HG02798 (cell line): Measurements from ENCODE around the gene LHPP.
"Not testable (repeated sequence)": the region's sequence is repeated elsewhere in the genome, so short reads cannot be mapped to it uniquely, and the experiment has no call there.

Experiments
- ATAC-seq: cut with Tn5 transposase; IDR thresholded peaks from one replicate; pipeline ENCODE4 v1.9.1; 2021; ENCODE audit warnings: mild to moderate bottlenecking; ENCODE audit not compliant: unreplicated experiment, poor library complexity

The LHPP gene

GRCh38 chr10:124587811-124588211 is 126.2 kb downstream of the LHPP start:
- no peak for ATAC-seq

DNA sequence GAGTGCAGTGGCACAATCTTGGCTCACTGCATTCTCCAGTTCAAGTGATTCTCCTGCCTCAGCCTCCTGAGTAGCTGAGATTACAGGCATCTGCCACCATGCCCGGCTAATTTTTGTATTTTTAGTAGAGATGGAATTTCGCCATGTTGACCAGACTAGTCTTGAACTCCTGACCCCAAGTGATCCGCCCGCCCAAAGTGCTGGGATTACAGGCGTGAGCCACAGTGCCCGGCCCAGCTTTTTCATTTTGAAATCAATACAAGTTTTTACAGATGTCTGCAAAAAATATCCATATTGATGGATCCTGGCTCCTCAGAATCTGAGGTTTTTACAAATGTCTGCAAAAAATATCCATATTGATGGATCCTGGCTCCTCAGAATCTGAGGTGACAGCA is 126.7 kb downstream of the LHPP start:
- ATAC-seq = not testable (repeated sequence)

- ATAC-seq = no peak
These were observed 127.3 kb downstream of the LHPP start for GRCh38 chr10:124588736-124589490.

DNA sequence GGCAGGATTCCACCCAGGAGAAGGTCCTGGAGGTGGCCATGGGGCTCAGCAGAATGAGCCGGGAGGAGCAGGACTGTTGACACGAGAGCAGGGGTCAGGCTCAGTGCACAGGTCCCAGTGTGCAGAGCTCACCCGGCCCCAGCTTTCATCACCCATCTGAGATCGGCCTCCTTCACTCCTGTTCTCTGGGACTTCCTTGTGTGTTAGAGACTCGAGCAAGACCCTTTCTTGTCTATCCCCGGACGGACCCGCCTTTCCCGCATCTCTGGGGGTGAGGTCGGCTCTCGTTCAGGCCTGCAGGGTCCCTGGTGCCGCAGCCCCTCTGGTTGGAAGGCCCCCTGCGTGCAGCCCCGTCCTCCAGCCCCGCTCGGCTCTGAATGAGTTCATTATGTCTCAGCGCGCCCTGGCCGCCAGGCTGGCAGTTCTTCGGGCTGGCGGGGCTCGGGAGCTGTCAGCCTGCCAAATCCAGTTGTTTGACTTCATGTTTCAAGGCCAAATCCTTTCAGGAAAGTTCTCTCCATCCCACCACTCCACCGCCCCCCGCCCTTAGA is 127.9 kb downstream of the LHPP start:
- ATAC-seq = no peak

DNA sequence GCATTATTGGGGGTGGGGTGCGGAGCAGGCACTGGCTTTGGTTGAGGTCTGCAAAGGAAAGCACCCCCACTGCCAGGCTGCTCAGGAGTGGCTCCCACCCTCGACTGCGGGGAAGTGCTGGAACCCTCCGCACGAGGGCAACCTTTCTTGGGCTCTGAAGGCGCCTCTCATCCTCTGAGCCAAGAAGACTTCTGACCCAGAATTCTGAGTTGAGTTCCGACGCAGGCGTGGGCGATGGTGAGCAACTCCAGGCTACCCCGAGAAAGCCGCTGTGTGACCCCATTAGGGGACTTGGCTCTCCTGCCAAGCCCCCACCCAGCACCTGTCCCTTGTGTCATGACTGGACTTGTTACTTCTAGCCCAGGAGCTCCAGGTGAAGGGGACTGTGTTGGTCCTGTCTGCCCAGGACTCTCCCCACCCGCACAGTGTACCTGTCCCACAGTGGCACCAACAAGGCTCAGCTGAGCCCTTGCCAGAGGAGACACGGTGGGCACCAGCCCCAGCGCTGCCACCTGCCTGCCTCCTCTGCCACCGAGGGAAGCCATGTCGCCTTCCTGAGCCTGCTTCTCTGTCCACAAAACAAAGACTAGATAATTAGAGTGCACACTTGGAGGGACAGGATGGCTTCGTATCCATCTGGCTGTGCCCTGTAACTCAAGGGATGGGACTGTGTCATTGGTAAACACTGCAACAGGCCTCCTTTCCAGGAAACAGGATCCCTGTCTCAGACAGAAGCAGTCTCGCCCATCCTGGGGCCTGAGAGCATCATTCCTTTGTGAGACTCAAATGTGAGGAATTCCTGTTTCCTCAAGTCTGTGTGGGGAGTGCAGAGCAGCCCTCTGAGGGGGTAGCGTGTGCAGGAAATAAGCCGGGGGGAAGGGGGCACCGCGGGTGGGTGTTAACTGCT is 128.8 kb downstream of the LHPP start:
- no peak for ATAC-seq

GRCh38 chr10:124591123-124591495 is 129.5 kb downstream of the LHPP start:
- ATAC-seq = no peak

GRCh38 chr10:124592101-124592500 is 130.5 kb downstream of the LHPP start:
- ATAC-seq = no peak

GRCh38 chr10:124592736-124593430 is 131.3 kb downstream of the LHPP start:
- no peak for ATAC-seq

DNA sequence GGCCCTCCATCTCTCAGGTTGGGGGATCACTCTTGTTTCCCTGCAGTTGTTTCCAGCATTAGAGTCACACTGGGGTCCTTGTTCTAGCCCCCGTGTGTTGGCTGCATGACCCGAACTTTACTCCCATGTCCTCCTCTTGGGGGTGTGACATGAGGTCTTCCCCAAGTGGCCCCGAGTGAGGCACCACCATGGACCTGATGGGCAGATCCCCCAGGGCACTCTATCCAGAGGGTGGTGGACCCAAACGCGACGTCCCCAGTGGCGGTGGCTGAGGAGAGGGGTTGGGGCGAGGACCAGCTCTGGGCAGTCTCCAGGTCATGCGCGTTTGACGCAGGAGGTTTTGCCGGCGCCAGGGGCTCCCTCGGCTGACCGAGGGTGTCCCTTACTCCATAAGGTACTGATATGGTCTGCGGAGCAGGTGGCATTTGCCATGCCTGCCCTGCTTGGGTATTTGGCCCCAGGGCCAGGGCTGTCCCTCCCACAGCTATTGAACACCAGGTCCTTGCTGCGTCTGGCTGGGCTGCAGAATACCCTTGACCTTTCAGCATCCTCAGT is 131.9 kb downstream of the LHPP start:
- no peak for ATAC-seq

GRCh38 chr10:124594240-124594639 is 132.6 kb downstream of the LHPP start:
- no peak for ATAC-seq

DNA sequence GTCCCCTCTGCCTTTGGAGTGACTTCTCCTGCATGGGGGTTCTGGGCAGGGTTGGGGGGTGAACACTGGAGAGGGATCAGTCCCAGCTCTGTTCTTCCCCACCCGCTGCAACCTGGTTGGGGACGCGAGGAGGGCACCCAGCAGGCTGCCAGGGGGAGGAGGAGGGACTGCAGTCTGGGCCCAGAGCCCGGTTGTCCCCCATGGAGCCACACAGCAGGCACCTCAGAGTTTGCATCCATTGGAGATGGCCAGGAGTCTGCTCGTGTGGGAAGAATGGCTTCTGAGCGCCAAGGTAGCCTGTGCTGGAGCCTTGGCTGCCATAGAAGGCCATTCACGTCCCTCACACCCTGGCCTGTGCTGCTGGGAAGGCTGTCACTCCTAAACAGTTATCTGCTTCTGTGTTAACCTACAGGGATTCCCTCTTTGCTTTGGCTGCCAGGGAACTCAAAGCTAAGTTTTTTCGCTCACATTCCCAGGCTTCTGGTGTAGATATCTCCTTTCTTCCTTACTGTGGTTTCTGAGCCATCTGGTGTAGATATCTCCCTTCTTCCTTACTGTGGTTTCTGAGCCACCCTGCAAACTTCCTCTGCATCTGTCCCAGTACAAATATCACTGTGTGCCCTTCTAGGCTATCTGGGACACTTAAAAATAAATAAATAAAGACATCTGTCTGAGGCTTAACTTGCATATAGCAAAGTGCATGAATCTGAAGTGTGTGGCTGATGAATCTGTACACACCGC is 133.7 kb downstream of the LHPP start:
- no peak for ATAC-seq

- no peak for ATAC-seq
These were observed 134.6 kb downstream of the LHPP start for GRCh38 chr10:124596116-124596785.

- ATAC-seq = no peak
These were observed 135.6 kb downstream of the LHPP start for GRCh38 chr10:124596962-124597845.

DNA sequence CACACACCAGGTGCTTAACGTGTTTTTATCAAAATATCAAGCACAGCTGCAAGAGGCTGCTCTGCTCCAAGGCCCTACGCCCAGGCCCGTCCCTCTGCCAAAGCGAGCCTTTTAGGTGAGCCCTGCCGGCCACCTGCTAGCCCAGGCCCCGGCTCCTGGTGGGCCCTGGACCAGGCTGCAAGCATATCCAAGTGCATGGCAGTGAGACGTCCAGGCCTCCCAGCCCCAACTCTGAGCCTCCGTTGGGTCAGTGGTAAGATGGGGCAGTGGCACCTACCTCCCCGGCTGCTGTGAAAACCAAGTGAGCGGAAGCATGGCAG is 136.2 kb downstream of the LHPP start:
- ATAC-seq = no peak

DNA sequence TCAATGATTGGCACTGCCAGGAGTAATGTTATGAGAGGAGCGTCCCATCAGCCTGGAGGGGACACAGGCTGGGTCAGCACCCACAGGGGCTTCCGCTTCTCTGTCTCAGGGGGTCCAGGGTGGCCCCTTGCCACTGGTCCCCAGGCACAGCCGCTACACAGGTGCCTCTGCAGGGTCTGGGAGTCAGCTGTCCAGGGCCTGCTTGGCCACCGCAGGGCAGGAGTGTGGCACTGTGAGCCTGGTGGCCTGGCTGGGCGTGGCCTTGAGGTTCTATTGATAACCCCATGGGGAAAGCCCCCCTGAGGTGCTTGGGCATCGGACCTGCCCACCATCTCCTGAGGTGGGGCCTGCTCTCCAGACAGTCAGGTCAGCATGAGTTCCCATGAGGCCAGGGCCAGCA is 136.6 kb downstream of the LHPP start:
- no peak for ATAC-seq

- no peak for ATAC-seq
These were observed 137.4 kb downstream of the LHPP start for GRCh38 chr10:124598773-124599587.

DNA sequence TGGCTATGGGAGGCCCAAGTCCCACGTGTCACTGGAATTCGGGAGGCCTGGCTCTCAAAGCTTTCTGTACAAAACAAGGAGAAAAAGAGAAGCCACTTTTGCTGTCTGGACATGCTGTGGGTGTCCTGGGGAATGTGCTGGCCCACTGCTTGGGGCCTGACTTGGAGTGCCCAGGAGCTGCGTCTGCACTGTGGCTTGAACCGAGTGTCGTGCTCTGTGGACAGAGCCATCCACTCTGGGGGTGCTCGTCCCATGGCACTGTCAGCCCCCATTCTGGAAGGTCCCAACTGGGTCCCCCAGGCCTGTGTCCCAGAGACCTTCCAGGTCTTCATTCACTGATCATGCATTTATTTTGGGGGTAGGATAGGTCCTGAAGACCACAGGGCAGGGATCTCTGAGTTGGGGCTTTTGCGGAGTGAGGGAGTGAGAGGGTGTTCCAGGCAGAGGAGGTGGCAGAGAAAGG is 138.0 kb downstream of the LHPP start:
- ATAC-seq = no peak
